ENCODE measurements around the gene HNRNPA2B1.

- no peak for TF ChIP-seq CBX8 (IDR thresholded peaks at IDR 0.05)
- no peak for TF ChIP-seq PHF8 (IDR thresholded peaks at IDR 0.05; ENCODE audit: borderline replicate concordance, low read depth)
- TF ChIP-seq CTCF (IDR thresholded peaks at IDR 0.05) = no peak
- no peak for TF ChIP-seq POLR2A (IDR thresholded peaks at IDR 0.05; ENCODE audit: low read length)
- no peak for TF ChIP-seq EP300 (IDR thresholded peaks at IDR 0.05)
- TF ChIP-seq HDAC2 (IDR thresholded peaks at IDR 0.05) = no peak
- TF ChIP-seq RNF2 (IDR thresholded peaks at IDR 0.05; ENCODE audit: borderline replicate concordance, low read depth) = no peak
- no peak for TF ChIP-seq POLR2AphosphoS2 (conservative IDR thresholded peaks at IDR 0.05; ENCODE audit: low read length)
Observed at GRCh38 chr7:26238032-26238431, 37.5 kb upstream of the HNRNPA2B1 start.

Measured in A549 (cell line).